Cardiac muscle cell (in vitro differentiated cells and primary cell): ENCODE results near the gene MYL12B. TPM values are rescaled to one million over a fixed set of nuclear protein-coding genes. Genes with fewer than 3 reads are reported as not detected.

Experiments
- DNase-seq, 2 donors: peaks; one replicate each; pipeline versions ENCODE4 v3.0.0 to v3.0.0-alpha.2; 2010 to 2017; ENCODE audit warnings: low read depth in 1 of 2, low spot score in 1 of 2
- H3K27ac ChIP-seq: fragments of 200-600 bp; sonication (generic); 2 replicates; pipeline ENCODE4 v1.5.1; 2016
- H3K27me3 ChIP-seq: fragments of 200-600 bp; sonication (generic); 2 replicates; pipeline ENCODE4 v1.6.0; 2016; ENCODE audit warnings: control low read depth
- H3K36me3 ChIP-seq: fragments of 200-600 bp; sonication (generic); 2 replicates; pipeline ENCODE4 v1.5.1; 2016; ENCODE audit warnings: control low read depth
- H3K4me1 ChIP-seq: fragments of 200-600 bp; sonication (generic); 2 replicates; pipeline ENCODE4 v1.8.1; 2017; ENCODE audit warnings: low read depth, mild to moderate bottlenecking, mixed run types
- H3K4me3 ChIP-seq: fragments of 200-600 bp; sonication (generic); 2 replicates; pipeline ENCODE4 v1.5.1; 2016; ENCODE audit warnings: mild to moderate bottlenecking
- H3K9me3 ChIP-seq: fragments of 200-600 bp; sonication (generic); 2 replicates; pipeline ENCODE4 v1.5.1; 2017; ENCODE audit warnings: low read depth, mild to moderate bottlenecking, control low read depth
- CTCF ChIP-seq: IDR thresholded peaks from 2 replicates; pipeline ENCODE4 v1.5.1; 2012; ENCODE audit warnings: low read depth, mild to moderate bottlenecking, low read length
- polyA plus RNA-seq: library from polyadenylated mRNA; unstranded; fragments of >200 nt; fragmentation: Nextera tagmentation; extraction: Ambion mirVana; gene quantifications from 2 replicates; pipeline ENCODE4 v1.2.1, GENCODE V29; 2016
- total RNA-seq: library from RNA; depleted of rRNA; stranded (reverse); fragments of >200 nt; gene quantifications from 2 replicates; pipeline ENCODE4 v1.2.3, GENCODE V29; 2016

MYL12B gene
- total and polyA plus RNA-seq, 2 experiments from 2014 or later: 74.8 to 299 TPM

- H3K27me3 ChIP-seq: no peaks in the 10 kb centered on the region
- H3K36me3 ChIP-seq: no peaks in the 10 kb centered on the region
- no peak for TF ChIP-seq CTCF
- peaks cover 16% of the 10 kb centered on the region for H3K4me1 ChIP-seq
- no peak overlapping the region for H3K4me3 ChIP-seq
- no peak for DNase-seq
- no peak overlapping the region for H3K27ac ChIP-seq
- no peaks in the 10 kb centered on the region for H3K9me3 ChIP-seq
These were observed 38.6 kb upstream of the MYL12B start for GRCh38 chr18:3223356-3223755.

GRCh38 chr18:3224223-3224622 lies 37.7 kb upstream of the MYL12B start:
- Histone ChIP-seq H3K27ac (no peak overlapping the region), H3K4me1 (peaks cover 23% of the 10 kb centered on the region), H3K27me3 (no peaks in the 10 kb centered on the region), H3K9me3 (no peaks in the 10 kb centered on the region), H3K4me3 (no peak overlapping the region), H3K36me3 (no peaks in the 10 kb centered on the region)
- no peak for DNase-seq
- TF ChIP-seq CTCF: no peak

- Histone ChIP-seq H3K9me3 (no peaks in the 10 kb centered on the region), H3K27me3 (no peaks in the 10 kb centered on the region), H3K4me3 (no peak overlapping the region), H3K36me3 (no peaks in the 10 kb centered on the region), H3K27ac (no peak overlapping the region), H3K4me1 (peaks cover 17% of the 10 kb centered on the region)
- no peak for TF ChIP-seq CTCF
- DNase-seq: no peak
These were observed 36.3 kb upstream of the MYL12B start for GRCh38 chr18:3225588-3225987.

- no peak for DNase-seq
- Histone ChIP-seq H3K36me3 (no peaks in the 10 kb centered on the region), H3K27ac (no peak overlapping the region), H3K9me3 (no peaks in the 10 kb centered on the region), H3K4me3 (no peak overlapping the region), H3K27me3 (no peaks in the 10 kb centered on the region), H3K4me1 (peaks cover 14% of the 10 kb centered on the region)
- no peak for TF ChIP-seq CTCF
These were observed 35.9 kb upstream of the MYL12B start for GRCh38 chr18:3226048-3226447.

GRCh38 chr18:3230401-3231334 lies 31.3 kb upstream of the MYL12B start:
- no peak overlapping the region for H3K27ac ChIP-seq

More at GRCh38 chr18:3230401-3231334, 31.3 kb upstream of the MYL12B start:
- TF ChIP-seq CTCF: no peak
- H3K4me1 ChIP-seq: peaks cover 14% of the 10 kb centered on the region
- H3K27me3 ChIP-seq: no peaks in the 10 kb centered on the region
- DNase-seq: peak in 1 of 2 donors; percentile 44
- H3K36me3 ChIP-seq: no peaks in the 10 kb centered on the region
- no peaks in the 10 kb centered on the region for H3K9me3 ChIP-seq
- no peak overlapping the region for H3K4me3 ChIP-seq
